HG03135 (cell line): Measurements from ENCODE around the gene METTL16.

Experiments
- ATAC-seq: cut with Tn5 transposase; IDR thresholded peaks from one replicate; pipeline ENCODE4 v1.9.1; 2021; ENCODE audit warnings: mild to moderate bottlenecking, moderate library complexity; ENCODE audit not compliant: unreplicated experiment

The METTL16 gene

DNA sequence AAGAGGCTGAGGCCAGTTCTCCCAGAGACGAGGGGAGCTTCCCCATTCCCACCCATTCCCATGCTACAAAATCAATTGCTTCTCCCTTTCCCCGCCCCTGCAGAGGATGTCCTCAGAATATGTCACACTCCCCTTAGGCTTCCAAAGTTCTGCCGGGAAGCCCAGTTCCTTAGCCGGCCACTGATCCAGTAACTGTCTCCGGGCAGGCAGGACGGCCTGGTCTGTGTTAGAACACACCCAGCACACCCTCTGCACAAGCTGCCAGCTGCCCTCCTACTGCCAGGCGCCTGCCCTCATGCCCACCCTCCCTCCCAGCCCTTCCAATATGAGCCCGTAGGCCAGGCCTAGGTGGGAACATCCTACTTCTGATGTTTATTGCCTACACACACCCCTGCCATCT, 143.3 kb downstream of the METTL16 start:
- no peak for ATAC-seq

DNA sequence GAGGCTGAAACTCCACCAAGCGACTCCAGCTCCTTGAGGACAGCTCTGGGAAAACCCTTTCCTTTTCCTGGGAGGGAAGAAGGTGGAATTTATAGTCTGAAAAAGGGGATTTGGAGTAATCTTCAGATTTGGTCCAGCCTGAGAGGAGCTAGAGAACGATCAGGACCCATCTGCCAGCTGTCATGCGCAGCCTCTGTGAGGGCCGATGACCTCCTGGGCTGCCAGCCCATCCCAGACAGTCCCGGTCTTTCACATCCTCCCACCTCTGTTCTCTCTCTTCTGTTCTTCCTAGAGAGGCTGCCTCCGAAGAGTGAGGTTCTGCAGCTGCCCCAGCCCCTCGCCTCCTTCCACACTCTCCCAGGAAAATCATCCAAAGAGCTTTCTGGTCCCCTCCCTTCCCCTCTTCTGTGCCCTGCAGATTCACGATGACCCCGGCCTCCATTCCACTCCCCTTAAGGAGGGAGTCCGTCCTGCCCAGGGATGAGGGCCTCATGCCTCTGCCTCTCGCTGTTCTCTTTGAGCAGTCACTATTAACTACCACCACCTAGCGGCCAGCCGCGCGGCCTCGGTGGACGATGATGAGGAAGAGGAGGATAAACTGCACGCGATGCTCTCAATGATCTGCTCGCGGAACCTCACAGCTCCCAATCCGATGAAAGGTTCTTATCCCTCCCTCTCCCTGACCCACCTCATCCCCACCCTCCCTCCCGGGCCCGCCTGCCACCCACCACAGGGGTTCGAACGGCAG, 144.8 kb downstream of the METTL16 start:
- ATAC-seq: no peak
